T-helper 2 cell treated with Interferon-gamma antibody and Interleukin-4, amounts not matched to agents 5 μg/mL and 100 μg/mL, for 36 hours (primary cell): ENCODE results near the gene SIGLEC14.

Experiments
- DNase-seq: peaks from one replicate; pipeline ENCODE4 v3.0.0; 2021; ENCODE audit warnings: low spot score
- H3K27ac Mint-ChIP-seq: one replicate; pipeline ENCODE4 v1.8.0; 2021; ENCODE audit warnings: mild to moderate bottlenecking, mixed read lengths
- H3K27me3 Mint-ChIP-seq: one replicate; pipeline ENCODE4 v1.8.0; 2021; ENCODE audit warnings: low read depth, mixed read lengths
- H3K36me3 Mint-ChIP-seq: one replicate; pipeline ENCODE4 v1.8.0; 2021; ENCODE audit warnings: low read depth, mixed read lengths
- H3K4me1 Mint-ChIP-seq: one replicate; pipeline ENCODE4 v1.8.0; 2021; ENCODE audit warnings: low read depth, mixed read lengths
- H3K4me3 Mint-ChIP-seq: one replicate; pipeline ENCODE4 v1.8.0; 2022; ENCODE audit warnings: mild to moderate bottlenecking, moderate library complexity, mixed read lengths
- H3K9me3 Mint-ChIP-seq: one replicate; pipeline ENCODE4 v1.8.0; 2021; ENCODE audit warnings: mixed read lengths

The SIGLEC14 gene

GRCh38 chr19:51593969-51594773, 52.5 kb downstream of the SIGLEC14 start:
- Mint-ChIP-seq H3K9me3 (peaks cover 6% of the 10 kb centered on the region), H3K4me1 (peaks cover 15% of the 10 kb centered on the region), H3K36me3 (peaks cover 10% of the 10 kb centered on the region), H3K27ac (peak overlapping the region; percentile 85), H3K27me3 (no peaks in the 10 kb centered on the region), H3K4me3 (peak overlapping the region; percentile 91)
- DNase-seq = peak; percentile 97

DNA sequence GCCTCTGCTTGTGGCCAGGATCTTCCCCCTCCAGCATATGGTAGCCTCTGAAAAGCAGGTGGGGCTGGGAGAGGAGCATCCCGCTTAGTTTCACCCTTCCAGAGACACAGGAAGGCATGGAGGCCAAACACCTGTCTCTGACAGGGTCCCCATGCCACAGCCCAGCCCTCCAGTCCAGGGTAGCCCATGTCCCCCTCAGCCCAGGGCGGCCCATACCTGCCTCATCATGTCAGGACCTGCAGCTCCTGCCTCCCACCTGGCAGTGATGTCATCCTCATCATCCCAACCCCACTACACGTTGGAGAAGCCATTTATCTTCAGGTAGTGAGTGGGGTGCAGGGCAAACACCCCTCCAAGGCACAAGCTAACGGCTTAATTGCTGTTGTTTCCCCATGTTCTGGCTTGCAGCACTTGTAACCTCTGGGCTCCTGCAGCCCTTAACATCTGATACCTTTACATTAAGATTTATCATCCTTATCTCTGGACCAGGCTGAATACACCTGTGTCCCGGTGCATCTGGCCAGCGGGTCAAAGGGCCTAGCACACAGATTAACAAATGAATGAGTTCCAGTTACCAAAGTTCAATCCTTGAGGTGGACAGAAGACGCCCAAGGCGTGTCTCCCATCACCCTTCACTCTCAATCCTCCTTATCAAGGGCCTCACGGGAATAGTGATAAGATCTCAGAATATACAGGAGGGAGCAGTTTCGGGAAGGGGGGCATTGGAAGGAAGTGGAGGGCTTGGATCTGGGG, 53.3 kb downstream of the SIGLEC14 start:
- no peak for DNase-seq
- Mint-ChIP-seq H3K4me1 (peaks cover 15% of the 10 kb centered on the region), H3K27me3 (no peaks in the 10 kb centered on the region), H3K4me3 (peak overlapping the region; percentile 91), H3K27ac (no peak overlapping the region), H3K36me3 (peaks cover 10% of the 10 kb centered on the region), H3K9me3 (peaks cover 10% of the 10 kb centered on the region)
